MCF 10A (cell line): ENCODE measurements around the gene TOP3A. TPM values are rescaled to one million over a fixed set of nuclear protein-coding genes. Genes with fewer than 3 reads are reported as not detected.
"Not testable (repeated sequence)": the region's sequence is repeated elsewhere in the genome, so short reads cannot be mapped to it uniquely, and the experiment has no call there.

Source experiments
- BruUV-seq: library from RNA; stranded (reverse); fragments of 400-500 nt; replicated peaks from 2 replicates; lab custom pipeline; 2021; lab: Mats Ljungman, UMichigan
- CTCF ChIA-PET: fragments of 300-600 bp; sonication (Branson Sonifier 250); formaldehyde crosslinking; extraction: SDS; loops from one replicate; lab custom pipeline; 2021; ENCODE audit warnings: antibody characterized with exemption, inconsistent platforms; lab: Yijun Ruan, JAX
- POLR2A ChIA-PET: fragments of 300-600, 350-650 bp; sonication (Branson Sonifier 250); formaldehyde crosslinking; extraction: SDS; loops from one replicate; lab custom pipeline; 2020; ENCODE audit warnings: antibody characterized with exemption, inconsistent platforms; lab: Yijun Ruan, JAX
- DNase-seq: peaks from one replicate; pipeline ENCODE4 v3.0.0-alpha.2; 2018; ENCODE audit not compliant: unreplicated experiment
- H3K27ac Mint-ChIP-seq: one replicate; pipeline ENCODE4 v1.8.0; 2022; ENCODE audit warnings: mild to moderate bottlenecking, low read depth, mixed read lengths; ENCODE audit not compliant: unreplicated experiment
- H3K27me3 Mint-ChIP-seq: one replicate; pipeline ENCODE4 v1.8.0; 2022; ENCODE audit warnings: mixed read lengths; ENCODE audit not compliant: insufficient read depth, unreplicated experiment
- H3K36me3 Mint-ChIP-seq: one replicate; pipeline ENCODE4 v1.8.0; 2022; ENCODE audit warnings: mild to moderate bottlenecking, moderate library complexity, mixed read lengths; ENCODE audit not compliant: insufficient read depth, unreplicated experiment
- H3K4me1 Mint-ChIP-seq: one replicate; pipeline ENCODE4 v1.8.0; 2022; ENCODE audit warnings: mixed read lengths; ENCODE audit not compliant: insufficient read depth, unreplicated experiment
- H3K4me3 Mint-ChIP-seq: one replicate; pipeline ENCODE4 v1.8.0; 2022; ENCODE audit warnings: mild to moderate bottlenecking, moderate library complexity, mixed read lengths; ENCODE audit not compliant: unreplicated experiment
- H3K9me3 Mint-ChIP-seq: one replicate; pipeline ENCODE4 v1.8.0; 2022; ENCODE audit warnings: mixed read lengths; ENCODE audit not compliant: unreplicated experiment
- CTCF ChIP-seq: fragments of 200-600 bp; IDR thresholded peaks from one replicate; pipeline ENCODE4 v1.8.0; 2022; ENCODE audit warnings: antibody characterized with exemption, mild to moderate bottlenecking; ENCODE audit not compliant: unreplicated experiment
- intact Hi-C: fragments of 100-400 bp; cut with micrococcal nuclease; formaldehyde crosslinking; loops from 2 replicates; pipeline ENCODE4 v1.14.1; 2022
- total RNA-seq: library from RNA; stranded (reverse); gene quantifications from 2 replicates; pipeline ENCODE4 v1.2.3, GENCODE V29; 2022

TOP3A gene
- total RNA-seq, 1 experiment from 2014 or later: 32.5 TPM

GRCh38 chr17:18315961-18316360, 1.2 kb upstream of the TOP3A start:
- ChIA-PET POLR2A (interaction anchor here (0.9 to 2.6 kb wide), 6 partner anchors 12 to 1062 kb away, joined by 3 to 10 read pairs (median 4); partner anchors contain the start of genes EVPLL, MAPK7, MIEF2 and SHMT1), CTCF (interaction anchor here (0.6 to 1.0 kb wide), 3 partner anchors 68 to 145 kb away, joined by 3 to 4 read pairs (median 4); no protein-coding TSS in a partner anchor)
- no peak for DNase-seq
- Mint-ChIP-seq H3K27me3 (no peaks in the 10 kb centered on the region), H3K9me3 (no peaks in the 10 kb centered on the region), H3K4me3 (peak overlapping the region; percentile 87), H3K4me1 (peaks cover 31% of the 10 kb centered on the region), H3K36me3 (peaks cover 50% of the 10 kb centered on the region), H3K27ac (peak overlapping the region; percentile 87)
- intact Hi-C loops: loop anchor here (2.0 kb wide), 2 partner anchors 55 to 67 kb away; partner anchors contain the start of gene MIEF2
- TF ChIP-seq CTCF: no peak
- no TSS peak for BruUV-seq

GRCh38 chr17:18315562-18315922, 748 bp upstream of the TOP3A start:
- Mint-ChIP-seq H3K9me3 (no peaks in the 10 kb centered on the region), H3K36me3 (peaks cover 54% of the 10 kb centered on the region), H3K4me3 (peak overlapping the region; percentile 87), H3K27me3 (no peaks in the 10 kb centered on the region), H3K4me1 (peaks cover 27% of the 10 kb centered on the region), H3K27ac (peak overlapping the region; percentile 87)
- intact Hi-C loops: loop anchor here (2.0 kb wide), 2 partner anchors 55 to 67 kb away; partner anchors contain the start of gene MIEF2
- TSS peak; percentile 55 for BruUV-seq
- no peak for DNase-seq
- TF ChIP-seq CTCF: no peak
- ChIA-PET POLR2A (interaction anchor here (0.9 to 2.6 kb wide), 7 partner anchors 13 to 1063 kb away, joined by 3 to 10 read pairs (median 5); partner anchors contain the start of genes EVPLL, MAPK7, MIEF2 and SHMT1), CTCF (no interaction called here)

GRCh38 chr17:18314059-18314730, 599 bp downstream of the TOP3A start:
- ChIA-PET CTCF (interaction anchor here (0.9 kb wide), 1 partner anchor 53 kb away, joined by 3 read pairs; the partner anchor contains the start of gene MIEF2), POLR2A (interaction anchor here (0.7 to 2.6 kb wide), 9 partner anchors 32 to 1064 kb away, joined by 4 to 10 read pairs (median 5); partner anchors contain the start of genes ALKBH5, FLII, MAPK7 and MIEF2)
- intact Hi-C loops: loop anchor here (2.0 kb wide), 2 partner anchors 53 to 65 kb away; partner anchors contain the start of gene MIEF2
- H3K4me1 Mint-ChIP-seq: peaks cover 22% of the 10 kb centered on the region
- H3K27me3 Mint-ChIP-seq: no peaks in the 10 kb centered on the region
- H3K4me3 Mint-ChIP-seq: peak overlapping the region; percentile 87
- TF ChIP-seq CTCF: no peak
- DNase-seq: peak; percentile 11
- BruUV-seq: no TSS peak
- peak overlapping the region; percentile 87 for H3K27ac Mint-ChIP-seq
- H3K9me3 Mint-ChIP-seq: no peaks in the 10 kb centered on the region
- peaks cover 46% of the 10 kb centered on the region for H3K36me3 Mint-ChIP-seq

- peaks cover 5% of the 10 kb centered on the region for H3K4me1 Mint-ChIP-seq
- no peak for DNase-seq
- no peak for TF ChIP-seq CTCF
- no peaks in the 10 kb centered on the region for H3K27me3 Mint-ChIP-seq
- CTCF ChIA-PET: no interaction called here
- H3K4me3 Mint-ChIP-seq: no peak overlapping the region
- H3K27ac Mint-ChIP-seq: no peak overlapping the region
- POLR2A ChIA-PET: no interaction called here
- peaks cover 67% of the 10 kb centered on the region for H3K36me3 Mint-ChIP-seq
- no peaks in the 10 kb centered on the region for H3K9me3 Mint-ChIP-seq
- intact Hi-C loops: no loop called here
- BruUV-seq: no TSS peak
Observed at GRCh38 chr17:18309202-18309601, 5.6 kb downstream of the TOP3A start.

GRCh38 chr17:18303206-18303605, 11.6 kb downstream of the TOP3A start:
- DNase-seq, H3K4me3 Mint-ChIP-seq, CTCF ChIA-PET, intact Hi-C loops, H3K9me3 Mint-ChIP-seq, H3K27ac Mint-ChIP-seq, H3K4me1 Mint-ChIP-seq, POLR2A ChIA-PET, BruUV-seq, H3K27me3 Mint-ChIP-seq: not testable (repeated sequence)
- H3K36me3 Mint-ChIP-seq: peaks cover 73% of the 10 kb centered on the region
